COLO829 (cell line): ENCODE measurements around the gene CCDC80.

Experiments
- DNase-seq: peaks from one replicate; pipeline ENCODE4 v3.0.0; 2012; ENCODE audit warnings: low spot score

The CCDC80 gene

DNA sequence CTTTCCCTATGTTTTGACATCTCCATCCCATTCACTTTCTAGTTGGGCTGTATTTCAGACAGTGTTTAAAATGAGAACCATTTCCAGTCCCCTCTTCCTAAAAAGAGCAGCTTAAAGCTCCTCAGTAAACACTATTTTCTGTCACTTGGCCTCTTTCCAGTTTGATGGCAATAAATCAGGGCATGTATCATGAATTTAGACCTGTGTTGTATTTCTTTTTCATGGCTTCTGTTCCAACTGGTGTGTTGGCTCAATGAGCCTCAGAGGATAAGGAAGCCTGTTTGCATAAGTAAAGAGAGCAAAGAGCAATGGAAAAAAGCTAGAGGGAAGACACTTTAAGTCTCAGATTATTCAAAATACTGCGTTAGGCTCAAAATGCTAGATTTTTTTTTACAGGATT lies 7.2 kb downstream of the CCDC80 start:
- DNase-seq, result no peak

DNA sequence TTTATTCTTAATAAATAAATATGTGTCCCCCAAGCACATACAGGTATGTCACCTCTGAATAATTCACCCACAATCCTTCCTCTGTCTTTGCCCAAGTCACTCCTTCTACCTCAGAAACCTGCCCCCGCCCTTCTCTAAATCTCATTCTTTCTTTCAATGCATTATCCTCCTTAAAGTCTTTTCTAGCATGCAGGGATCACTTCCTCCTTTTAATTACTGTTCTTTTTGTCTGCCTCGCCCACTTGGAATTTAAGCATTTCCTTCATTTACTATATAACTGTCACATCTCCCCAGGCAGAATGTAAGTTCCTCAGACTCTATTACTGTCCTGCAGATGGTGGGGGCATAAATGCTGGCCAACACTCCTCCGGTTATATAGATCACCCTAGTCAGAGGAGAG lies 7.8 kb downstream of the CCDC80 start:
- no peak for DNase-seq

DNA sequence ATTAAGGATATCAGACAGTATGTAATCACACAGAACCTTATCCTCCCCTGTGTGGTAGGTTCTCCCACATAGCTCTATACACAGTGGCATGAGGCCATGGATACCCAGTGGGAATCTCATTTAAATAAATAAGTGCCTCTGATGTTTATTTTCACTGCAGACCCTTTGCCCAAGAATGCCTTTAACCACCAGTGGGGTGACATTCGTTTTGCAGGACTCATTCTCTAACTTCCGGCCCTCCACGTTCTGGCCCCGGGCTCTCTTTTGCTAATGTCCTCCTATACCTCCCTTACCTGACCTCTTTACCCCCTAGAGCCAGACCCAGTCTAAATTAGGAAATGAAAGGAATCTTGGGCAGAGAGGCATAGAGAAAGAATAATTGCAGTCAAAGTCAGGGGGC lies 8.3 kb downstream of the CCDC80 start:
- no peak for DNase-seq

DNA sequence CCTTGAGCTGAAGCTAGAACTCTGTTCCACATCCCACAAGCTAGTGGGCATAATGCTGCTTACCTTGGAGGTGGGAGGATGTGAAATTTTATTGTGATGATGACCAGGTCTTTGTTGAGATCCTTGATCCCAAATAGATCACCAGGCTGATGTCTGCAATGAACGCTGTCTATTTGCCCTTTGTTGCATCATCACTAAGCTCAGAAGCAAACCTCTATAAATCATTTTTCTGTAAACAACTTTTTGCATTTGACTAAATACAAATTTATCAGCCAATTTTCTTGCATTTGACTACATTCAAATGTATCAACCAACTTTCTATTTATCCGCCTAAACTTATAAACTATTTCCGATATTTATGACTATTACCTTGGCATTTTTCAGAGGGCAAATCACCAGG lies 9.7 kb downstream of the CCDC80 start:
- DNase-seq, result no peak

DNA sequence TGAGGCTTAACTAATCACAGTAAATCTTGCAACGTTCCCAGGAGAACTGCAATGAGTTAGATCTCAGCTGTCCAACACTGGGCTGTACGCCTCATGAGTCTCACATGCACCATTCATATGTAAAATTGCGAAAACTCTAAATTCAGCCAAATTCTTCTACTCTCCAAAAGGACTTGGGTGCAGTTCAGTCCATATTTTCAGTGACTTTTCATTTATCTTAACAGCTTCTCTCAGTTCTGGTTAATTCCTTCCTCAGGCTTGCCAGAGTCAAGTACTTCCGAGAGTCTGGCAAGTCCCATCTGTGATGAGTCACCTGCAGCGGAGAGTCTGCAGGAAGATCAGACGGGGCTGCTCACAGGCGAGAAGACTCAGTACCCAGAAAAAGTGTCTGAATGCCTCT lies 11.5 kb downstream of the CCDC80 start:
- DNase-seq, result peak; percentile 55

DNA sequence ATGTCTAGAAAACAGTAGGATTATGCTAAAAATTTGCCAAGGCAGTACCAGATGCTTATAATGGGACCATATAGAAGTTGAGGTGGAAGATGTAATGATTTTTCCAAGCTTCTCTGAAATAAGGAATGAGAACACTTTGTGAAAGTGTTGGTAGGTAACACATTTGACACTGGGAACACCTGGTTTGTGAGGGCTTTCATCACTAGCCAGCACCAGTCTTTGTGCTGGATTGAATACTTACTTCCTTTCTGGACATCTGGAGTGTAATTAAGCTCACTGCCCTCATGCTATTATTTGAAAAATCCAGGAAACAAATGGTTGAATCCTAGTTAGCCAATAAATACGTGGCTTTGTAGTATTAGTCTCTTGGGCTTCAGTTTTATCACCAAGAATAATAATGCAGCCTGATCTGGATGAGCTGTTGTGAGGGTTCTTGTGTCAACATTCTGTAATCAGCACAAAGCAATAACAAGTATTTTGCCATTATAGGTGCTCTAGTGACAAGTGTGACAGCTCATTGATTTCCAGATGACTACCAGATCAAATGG lies 12.9 kb downstream of the CCDC80 start:
- DNase-seq, result no peak

DNA sequence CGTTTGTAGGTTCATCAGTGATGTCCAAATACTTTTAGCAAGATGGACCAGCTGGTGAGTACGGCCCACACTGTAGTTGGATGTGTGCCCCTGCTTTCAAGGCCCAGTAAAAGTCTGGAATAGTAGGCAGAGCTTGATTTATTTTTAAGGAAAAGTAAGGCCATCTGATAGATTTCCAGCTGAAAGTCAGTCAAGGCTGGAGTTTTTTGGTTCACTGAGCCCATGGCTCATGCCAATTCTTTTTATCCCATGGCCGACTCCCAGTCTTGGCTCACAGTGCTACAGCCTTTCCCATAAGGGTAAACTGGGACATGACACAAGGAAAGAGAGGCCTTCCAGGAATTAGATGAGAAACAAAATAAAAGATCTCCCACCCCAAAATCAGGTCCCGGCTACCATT lies 13.5 kb downstream of the CCDC80 start:
- DNase-seq, result no peak

DNA sequence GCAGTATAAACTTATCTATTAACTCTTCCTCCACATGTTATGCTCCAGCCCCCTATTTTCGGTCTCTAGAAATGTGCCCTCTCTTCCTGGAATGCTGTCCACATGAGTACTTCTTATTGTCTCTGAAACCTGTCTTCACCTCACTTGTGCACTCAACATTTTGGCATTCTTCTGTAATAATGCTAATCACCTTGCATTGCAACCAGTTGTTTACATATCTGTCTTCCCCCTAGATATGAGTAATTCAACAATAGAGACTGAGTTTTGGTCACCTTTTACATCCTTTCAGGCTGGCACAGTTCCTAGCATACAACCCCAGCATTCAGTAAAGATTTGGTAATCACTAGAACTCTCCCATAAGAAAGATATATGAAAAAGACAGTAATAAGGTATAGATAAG lies 17.2 kb downstream of the CCDC80 start:
- no peak for DNase-seq

DNA sequence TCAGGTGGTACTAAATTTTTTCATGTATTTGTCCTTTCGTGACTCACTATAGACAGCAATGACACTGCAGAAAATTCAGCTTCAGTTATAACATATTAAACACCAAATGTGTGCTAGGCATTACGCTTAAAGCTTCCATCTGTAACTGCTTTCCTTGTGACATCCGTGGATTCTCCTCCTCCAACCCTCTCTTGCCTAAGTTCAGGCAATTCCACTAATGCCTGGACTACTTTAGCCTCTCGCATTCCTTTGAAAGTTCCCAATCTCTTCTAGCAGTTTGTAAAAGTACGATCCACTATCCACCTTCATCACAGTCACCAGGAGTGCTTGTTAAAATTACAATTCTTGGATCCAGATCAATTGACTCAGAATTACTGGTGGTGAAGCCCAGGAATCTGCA lies 17.7 kb downstream of the CCDC80 start:
- DNase-seq, result no peak

DNA sequence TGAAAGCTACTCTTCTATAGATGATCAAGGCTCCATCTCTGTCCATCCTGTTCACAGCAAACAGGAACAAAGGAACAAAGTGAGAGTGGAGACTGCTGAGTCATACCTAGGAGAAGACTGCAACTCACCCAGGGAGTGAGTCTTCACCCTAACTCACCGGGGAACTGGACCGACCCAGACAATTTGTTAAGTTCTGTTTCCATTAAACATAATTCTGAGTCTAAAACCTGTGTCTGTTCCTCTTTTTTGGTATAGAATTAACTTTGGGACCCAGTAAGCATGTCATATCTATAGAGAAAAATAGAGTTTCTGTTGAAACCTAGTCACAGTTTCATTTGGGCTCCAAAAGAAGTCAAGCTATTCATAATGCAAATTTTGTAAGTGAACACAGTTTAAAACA lies 21.6 kb downstream of the CCDC80 start:
- DNase-seq, result no peak

DNA sequence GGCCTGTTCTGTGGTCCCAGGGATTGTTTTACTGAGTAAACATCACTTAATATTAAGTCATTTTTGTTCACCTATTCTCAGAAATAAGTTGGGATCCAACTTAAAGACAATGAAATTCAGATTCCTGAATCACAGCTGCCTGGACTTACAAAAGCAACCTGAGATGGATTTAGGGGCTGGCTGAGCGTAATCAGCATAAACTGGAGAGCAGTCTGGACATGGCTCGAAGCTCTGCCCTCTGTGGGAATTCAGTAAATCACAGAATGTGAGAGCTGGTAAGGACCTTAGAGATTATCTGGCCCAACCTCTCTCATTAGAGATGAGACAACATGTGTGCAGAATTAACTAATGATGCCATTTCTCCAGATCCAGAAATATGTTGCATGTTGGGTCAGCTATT lies 23.7 kb downstream of the CCDC80 start:
- no peak for DNase-seq

DNA sequence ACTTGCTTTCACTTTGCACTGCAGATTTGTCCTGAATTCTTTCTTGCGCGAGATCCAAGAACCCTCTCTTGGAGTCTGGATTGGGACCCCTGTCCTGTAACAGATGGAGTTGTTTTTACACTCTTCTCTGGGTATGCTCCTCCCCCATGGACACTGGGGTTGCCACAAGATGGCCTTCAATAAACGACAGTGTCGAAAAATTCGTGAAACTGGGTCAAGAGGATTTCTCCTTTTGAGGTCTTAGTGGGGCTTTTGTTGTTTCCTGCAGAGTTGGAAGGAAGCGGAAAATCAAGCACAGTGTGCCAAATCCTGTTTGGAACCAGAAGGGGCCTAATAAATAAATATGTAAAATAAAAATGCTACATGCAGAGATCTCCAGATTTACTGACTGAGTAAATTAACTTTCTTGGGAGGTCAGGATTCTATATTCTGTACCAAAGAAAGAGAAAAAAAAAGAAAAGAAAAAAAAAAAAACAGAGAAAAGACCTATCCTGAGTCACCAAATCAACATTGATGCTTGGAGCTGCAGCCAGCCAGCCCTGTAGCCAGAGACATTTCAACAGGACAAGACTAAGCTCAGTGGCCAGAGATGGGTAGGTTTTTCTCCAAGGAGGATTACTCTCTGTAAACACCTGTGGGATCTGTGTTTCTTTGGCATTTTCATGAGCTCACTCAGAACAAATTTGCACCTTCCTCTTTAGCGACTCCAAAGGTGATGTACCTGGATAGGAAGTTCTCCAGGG lies 24.8 kb downstream of the CCDC80 start:
- peak; percentile 56 for DNase-seq

DNA sequence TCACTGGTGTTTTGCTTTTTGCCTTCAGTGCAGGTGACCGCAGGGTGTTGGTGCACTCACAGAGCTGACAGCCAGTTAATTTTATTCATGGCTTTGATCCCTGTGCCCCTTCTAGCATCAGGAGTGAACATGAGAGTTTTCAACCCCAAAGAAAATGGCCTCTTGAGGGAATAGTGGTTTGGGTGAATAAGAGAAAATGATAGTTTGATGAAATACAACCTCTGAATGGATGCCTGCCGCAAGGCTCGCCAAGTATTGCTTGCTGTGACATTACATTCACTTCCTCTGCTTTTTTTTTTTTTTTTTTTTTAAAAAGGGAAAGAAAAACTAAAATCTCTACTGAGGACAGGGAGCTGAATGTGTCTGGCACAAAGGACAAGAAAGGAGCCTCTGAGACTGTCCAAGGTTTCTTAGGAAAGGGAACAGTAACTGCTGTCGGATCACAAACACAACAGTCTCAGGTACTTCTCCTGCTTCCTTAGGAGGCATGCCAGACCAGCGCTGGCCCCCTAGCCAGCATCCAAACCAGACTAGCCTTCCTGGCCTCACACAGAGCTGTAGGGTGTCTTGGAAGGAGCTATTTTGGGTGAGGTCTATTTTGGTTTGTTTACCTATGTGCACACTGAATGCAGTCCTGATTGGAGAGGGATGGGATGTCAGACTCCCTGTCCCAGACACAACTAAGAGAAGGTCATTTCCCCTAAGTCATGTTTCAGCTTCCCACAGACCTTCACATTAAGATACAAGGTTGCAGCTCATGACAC lies 29.0 kb downstream of the CCDC80 start:
- DNase-seq, result no peak

DNA sequence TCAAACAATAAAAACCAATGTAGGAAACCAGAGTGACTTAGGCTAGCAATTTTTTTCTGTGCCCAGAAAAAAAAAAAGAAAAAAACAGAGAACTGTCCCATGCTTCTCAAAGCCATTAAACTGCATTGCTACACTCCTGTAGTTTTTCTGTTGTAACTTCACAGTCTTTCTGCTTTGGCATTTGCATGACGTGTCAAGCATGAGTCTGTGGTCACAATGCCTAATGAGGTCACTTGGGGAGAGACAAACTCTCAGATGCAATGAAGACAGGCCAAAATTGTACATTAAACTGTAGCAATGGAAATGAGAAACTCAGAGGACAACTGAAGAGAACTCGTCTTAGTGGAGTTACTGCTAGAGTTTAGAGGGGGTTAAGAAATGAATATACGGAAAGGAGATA lies 30.8 kb downstream of the CCDC80 start:
- DNase-seq, result no peak

DNA sequence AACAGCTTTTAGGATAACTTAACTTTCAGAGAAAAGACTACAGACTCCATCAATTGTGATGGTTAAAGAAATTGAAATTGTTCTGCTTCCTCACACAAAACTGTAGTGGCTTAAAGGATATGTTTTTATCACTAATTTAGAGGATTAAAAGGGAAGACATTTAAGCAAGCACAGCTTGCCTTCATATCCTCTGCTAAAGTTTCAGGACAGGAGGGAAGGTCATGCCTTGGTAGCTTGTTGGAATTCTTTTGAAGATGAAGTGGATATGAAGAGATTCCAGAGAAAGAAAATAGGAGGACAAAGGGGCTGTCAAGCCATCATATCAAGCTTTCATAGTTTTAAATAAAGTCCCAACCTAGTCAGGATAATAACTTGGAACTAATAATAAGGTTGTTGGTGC lies 33.1 kb downstream of the CCDC80 start:
- no peak for DNase-seq

DNA sequence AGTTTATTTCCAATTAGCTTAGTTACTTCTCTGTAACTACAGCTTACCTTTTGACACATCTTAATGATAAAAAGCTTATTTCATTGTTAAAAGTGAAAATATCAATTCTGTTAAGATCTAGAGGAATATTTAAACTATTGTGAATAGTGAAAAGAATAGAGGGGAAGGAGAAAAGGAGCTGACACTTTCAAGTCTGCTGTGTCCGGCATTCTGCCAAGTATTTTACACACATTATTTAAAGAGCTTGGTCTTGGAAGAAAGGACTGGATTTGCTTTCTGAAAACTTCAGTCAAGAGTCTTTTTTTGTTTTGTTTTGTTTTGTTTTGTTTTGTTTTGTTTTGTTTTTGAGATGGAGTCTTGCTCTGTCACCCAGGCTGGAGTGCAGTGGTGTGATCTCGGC lies 34.8 kb downstream of the CCDC80 start:
- DNase-seq, result no peak

DNA sequence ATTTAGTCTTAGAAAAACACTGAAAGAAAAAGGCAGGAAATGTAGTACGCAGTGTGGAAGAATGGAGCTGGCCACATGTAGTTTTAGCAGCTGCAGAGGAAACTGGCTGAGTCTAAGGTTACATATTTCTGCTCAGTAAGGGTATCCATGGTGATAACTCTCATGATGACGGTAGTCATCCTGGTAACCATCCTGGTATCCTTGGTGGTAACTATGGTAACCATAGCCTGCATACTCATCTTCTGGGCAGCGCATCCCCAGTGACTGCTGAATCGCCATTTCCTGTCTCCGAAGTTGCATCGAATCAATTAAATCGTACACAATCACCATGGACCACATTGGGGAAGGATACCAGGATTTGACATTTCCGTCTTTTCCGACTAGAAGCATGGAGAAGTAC lies 35.7 kb downstream of the CCDC80 start:
- DNase-seq, result no peak

DNA sequence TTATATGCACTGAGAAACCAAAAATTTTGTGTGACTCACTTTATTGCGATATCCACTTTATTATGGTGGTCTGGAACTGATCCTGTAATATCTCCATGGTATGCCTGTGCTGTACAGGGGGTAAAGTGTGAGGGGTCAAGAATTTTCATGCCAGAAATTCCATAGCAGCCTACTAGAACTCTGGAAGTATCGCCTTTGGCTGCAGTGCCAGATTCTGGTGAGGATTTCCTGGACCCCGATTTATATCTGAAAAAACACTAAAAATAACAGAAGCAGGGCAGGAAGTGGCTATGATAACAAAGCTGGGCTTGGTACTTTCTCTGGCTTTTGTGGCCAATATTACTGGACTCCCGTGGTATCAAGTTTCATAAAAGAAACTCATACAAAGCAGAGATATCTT lies 36.4 kb downstream of the CCDC80 start:
- DNase-seq, result no peak

DNA sequence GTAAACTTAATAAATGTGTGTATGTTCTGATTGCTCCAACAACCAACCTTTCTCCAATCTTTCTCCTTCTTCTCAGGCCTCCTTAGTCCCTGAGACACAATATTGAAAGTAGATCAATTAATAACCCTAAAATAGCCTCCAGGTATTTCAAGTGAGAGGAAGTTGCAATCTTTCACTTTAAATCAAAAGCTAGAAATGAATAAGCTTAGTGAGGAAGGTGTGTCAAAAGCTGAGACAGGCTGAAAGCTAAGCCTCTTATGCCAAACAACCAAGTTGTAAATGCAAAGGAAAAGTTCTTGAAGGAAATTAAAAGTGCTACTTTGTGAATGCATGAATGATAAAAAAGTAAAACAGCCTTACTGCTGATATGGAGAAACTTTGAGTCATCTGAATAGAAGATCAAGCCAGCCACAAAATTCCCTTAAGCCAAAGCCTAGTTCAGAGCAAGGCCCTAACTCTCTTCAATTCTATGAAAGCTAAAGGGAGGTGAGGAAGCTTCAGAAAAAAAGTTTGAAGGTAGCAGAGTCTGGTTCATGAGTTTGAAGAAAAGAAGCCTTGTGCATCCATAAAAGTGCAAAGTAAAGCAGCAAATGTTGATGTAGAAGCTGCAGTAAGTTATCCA lies 38.6 kb downstream of the CCDC80 start:
- DNase-seq, result no peak

DNA sequence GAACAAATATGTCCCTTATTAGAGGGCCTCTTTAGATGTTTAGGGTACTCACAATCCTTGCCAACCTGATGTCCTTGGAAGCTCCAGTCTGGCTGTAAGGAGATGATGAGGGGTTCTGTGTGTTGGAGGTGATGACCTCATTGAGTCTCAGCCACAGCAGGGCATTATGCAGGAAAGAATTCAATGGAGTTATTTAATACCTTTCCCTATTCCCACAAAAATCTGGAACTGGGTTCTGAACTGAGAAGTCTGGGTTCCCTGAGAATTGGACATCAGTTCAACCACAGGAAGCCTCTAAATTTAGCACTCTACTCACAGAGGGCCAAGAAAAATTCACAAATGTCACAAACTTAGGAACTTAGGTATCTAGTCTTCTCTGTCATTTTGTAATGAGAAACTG lies 42.2 kb downstream of the CCDC80 start:
- no peak for DNase-seq

DNA sequence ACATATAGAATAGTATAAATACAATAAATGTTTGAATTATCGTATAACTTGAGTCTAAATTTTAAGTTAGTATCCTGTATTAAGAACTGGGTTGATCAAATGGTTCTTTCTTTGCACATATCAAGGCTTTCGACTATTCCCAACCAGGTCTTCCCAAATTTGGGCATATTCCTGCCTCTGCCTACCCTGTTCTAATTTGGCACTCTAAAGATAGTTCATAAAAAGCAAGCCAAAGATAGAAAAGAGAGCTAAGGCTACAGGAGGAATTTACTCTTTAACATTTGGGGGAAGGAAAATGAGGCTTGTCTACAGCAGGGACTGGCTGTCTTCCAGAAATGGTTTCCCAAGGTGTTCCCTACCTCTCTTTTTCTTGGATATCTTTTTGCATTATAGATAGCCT lies 43.0 kb downstream of the CCDC80 start:
- no peak for DNase-seq

DNA sequence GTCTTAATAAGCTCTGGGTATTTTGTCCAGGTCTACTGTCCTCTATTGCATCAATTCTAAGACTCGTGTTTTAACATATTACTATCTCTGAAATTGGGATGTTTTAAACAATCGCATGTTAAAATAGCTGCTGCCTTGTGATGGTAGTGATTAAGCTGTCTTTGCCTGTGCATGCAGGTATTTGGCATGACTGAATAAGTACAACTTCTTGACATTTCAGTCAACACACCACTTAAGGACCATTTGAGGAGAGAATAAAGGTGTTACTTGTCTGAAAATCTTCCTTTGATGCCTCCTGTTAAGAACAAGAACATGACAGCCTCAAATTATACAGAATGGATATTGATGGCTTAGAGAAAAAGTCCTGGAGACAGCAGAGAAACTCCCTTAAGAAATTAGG lies 46.1 kb downstream of the CCDC80 start:
- no peak for DNase-seq

DNA sequence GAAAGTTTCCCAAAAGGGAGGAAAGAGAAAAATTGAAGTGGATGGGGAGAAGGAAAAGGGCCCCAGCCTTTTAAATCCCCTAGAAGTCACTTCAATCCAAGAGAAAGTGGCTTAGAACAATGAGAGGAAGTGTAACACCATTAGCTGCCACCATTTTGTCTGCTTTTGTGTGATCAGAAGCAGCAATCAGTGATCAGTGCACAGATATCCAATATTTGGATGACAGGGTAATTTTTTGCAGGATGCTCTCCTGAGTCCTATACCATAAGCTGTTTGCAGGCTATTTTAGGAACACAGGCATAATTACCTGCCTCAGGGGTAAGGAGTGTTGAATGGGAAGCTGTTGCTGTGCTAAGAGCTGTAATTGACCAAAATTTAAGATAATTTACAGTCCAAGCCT lies 47.7 kb downstream of the CCDC80 start:
- no peak for DNase-seq
